Lung microvascular endothelial cell (primary cell): ENCODE measurements around the gene CDC42SE2. TPM values are rescaled to one million over a fixed set of nuclear protein-coding genes. Genes with fewer than 3 reads are reported as not detected.
"Not testable (repeated sequence)": the region's sequence is repeated elsewhere in the genome, so short reads cannot be mapped to it uniquely, and the experiment has no call there.

Source experiments
- DNase-seq, 2 donors: peaks; one replicate each; pipeline versions ENCODE4 v3.0.0 to v3.0.0-alpha.2; 2010; ENCODE audit warnings: low read depth in 2 of 2
- total RNA-seq: library from RNA; depleted of rRNA; stranded (reverse); fragments of >200 nt; gene quantifications from 2 replicates; pipeline ENCODE4 v1.2.1, GENCODE V29; 2014

CDC42SE2 gene
- total RNA-seq, 1 donor from 2014 or later = 57.9 TPM

- DNase-seq = no peak
Observed at GRCh38 chr5:131250751-131251475, 12.9 kb upstream of the CDC42SE2 start.

- DNase-seq = peak; percentile 34 to 80
Observed at GRCh38 chr5:131252824-131253171, 11.1 kb upstream of the CDC42SE2 start.

GRCh38 chr5:131254025-131254424 is 9.8 kb upstream of the CDC42SE2 start:
- DNase-seq = not testable (repeated sequence)

GRCh38 chr5:131254741-131255140 is 9.1 kb upstream of the CDC42SE2 start:
- DNase-seq = no peak

- no peak for DNase-seq
Observed at GRCh38 chr5:131256507-131256823, 7.4 kb upstream of the CDC42SE2 start.

GRCh38 chr5:131258733-131259132 is 5.1 kb upstream of the CDC42SE2 start:
- DNase-seq = no peak

GRCh38 chr5:131259326-131259725 is 4.5 kb upstream of the CDC42SE2 start:
- DNase-seq = no peak

- peak in 1 of 2 donors; percentile 32 for DNase-seq
Observed at GRCh38 chr5:131260895-131261294, 3.0 kb upstream of the CDC42SE2 start.

GRCh38 chr5:131261483-131261882 is 2.4 kb upstream of the CDC42SE2 start:
- no peak for DNase-seq

GRCh38 chr5:131262953-131263541 is 806 bp upstream of the CDC42SE2 start:
- DNase-seq = peak; percentile 26 to 33

GRCh38 chr5:131264451-131265099 is 722 bp downstream of the CDC42SE2 start:
- peak; percentile 42 to 45 for DNase-seq

- peak; percentile 45 to 48 for DNase-seq
Observed at GRCh38 chr5:131265311-131265803, 1.5 kb downstream of the CDC42SE2 start.

- DNase-seq = no peak
Observed at GRCh38 chr5:131266370-131267060, 2.7 kb downstream of the CDC42SE2 start.

- DNase-seq = no peak
Observed at GRCh38 chr5:131268758-131269370, 5.0 kb downstream of the CDC42SE2 start.

- DNase-seq = peak in 1 of 2 donors; percentile 39
Observed at GRCh38 chr5:131270809-131271208, 7.0 kb downstream of the CDC42SE2 start.

GRCh38 chr5:131271888-131272287 is 8.0 kb downstream of the CDC42SE2 start:
- not testable (repeated sequence) for DNase-seq

GRCh38 chr5:131272307-131272706 is 8.5 kb downstream of the CDC42SE2 start:
- peak in 1 of 2 donors; percentile 19 for DNase-seq

GRCh38 chr5:131272724-131273123 is 8.9 kb downstream of the CDC42SE2 start:
- DNase-seq = no peak

- no peak for DNase-seq
Observed at GRCh38 chr5:131274326-131275063, 10.6 kb downstream of the CDC42SE2 start.

- no peak for DNase-seq
Observed at GRCh38 chr5:131276072-131276471, 12.2 kb downstream of the CDC42SE2 start.

GRCh38 chr5:131277447-131277846 is 13.6 kb downstream of the CDC42SE2 start:
- DNase-seq = no peak
